Measurements from ENCODE around the gene CHKB.
"Not testable (repeated sequence)": the region's sequence is repeated elsewhere in the genome, so short reads cannot be mapped to it uniquely, and the experiment has no call there.

Gene CHKB

DNA sequence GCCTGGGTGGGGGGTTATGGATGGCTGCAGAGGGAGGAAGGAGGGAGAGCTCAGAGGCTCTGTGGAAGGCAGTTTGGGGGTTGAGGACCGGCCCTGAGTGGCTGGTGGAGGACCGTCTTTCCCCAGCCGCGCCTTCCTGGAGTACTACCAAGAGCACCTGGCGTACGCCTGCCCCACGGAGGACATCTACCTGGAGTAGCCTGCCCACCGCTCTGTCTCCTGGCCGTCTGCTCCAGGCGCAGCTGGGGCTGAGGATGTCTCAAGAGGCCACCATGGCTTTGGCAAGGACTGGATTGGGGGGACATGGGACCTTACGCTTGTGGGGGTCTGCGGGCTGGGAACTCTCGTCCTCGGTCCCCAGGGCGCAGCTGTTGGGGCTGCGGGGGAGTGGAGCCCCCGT lies 27.9 kb upstream of the CHKB start:
- no peak overlapping the region for H3K9ac ChIP-seq (ENCODE audit: insufficient read length, low read depth)
- H3K36me3 ChIP-seq (ENCODE audit: insufficient read depth, insufficient read length, low read length), result peaks cover 7% of the 10 kb centered on the region
- H3K9me3 ChIP-seq (ENCODE audit: insufficient read depth, low read length), result no peaks in the 10 kb centered on the region
- peaks cover 9% of the 10 kb centered on the region for H3K4me1 ChIP-seq (ENCODE audit: insufficient read depth, insufficient read length)
- DNase-seq (ENCODE audit: low read depth, low spot score), result no peak
- no peak overlapping the region for H3K4me3 ChIP-seq (ENCODE audit: insufficient read length, low read depth)
- peaks cover 5% of the 10 kb centered on the region for H3K27me3 ChIP-seq (ENCODE audit: insufficient read depth, insufficient read length)
- TF ChIP-seq SUZ12 (IDR thresholded peaks at IDR 0.05; ENCODE audit: extremely low read depth, insufficient read depth, insufficient read length) (no peak), YY1 (IDR thresholded peaks at IDR 0.05; ENCODE audit: insufficient read depth, insufficient read length) (no peak), ZNF274 (IDR thresholded peaks at IDR 0.05; ENCODE audit: low read depth, low read length) (no peak)

DNA sequence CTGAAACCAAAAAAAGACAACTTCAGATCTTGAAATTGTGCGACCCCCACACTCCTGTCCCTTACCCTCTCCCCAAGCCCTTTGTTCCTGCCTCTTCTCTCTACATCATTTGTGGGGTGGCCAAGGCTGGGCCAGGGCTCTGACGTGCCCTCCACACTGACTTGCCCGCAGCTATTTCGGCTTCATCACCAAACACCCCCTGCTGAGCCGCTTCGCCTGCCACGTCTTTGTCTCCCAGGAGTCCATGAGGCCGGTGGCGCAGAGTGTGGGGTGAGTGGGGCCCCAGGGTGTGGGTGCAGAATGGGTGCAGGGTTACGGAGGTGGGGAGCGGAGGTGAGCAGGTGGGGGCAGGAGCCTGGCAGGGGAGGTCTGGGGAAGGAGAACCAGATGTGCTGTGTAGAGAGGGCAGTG lies 27.4 kb upstream of the CHKB start:
- H3K4me3 ChIP-seq (ENCODE audit: insufficient read length, low read depth), result no peak overlapping the region
- no peak for TF ChIP-seq SUZ12 (IDR thresholded peaks at IDR 0.05; ENCODE audit: extremely low read depth, insufficient read depth, insufficient read length)
- peaks cover 9% of the 10 kb centered on the region for H3K4me1 ChIP-seq (ENCODE audit: insufficient read depth, insufficient read length)
- DNase-seq (ENCODE audit: low read depth, low spot score), result no peak
- no peak overlapping the region for H3K9ac ChIP-seq (ENCODE audit: insufficient read length, low read depth)
- no peaks in the 10 kb centered on the region for H3K9me3 ChIP-seq (ENCODE audit: insufficient read depth, low read length)
- peaks cover 5% of the 10 kb centered on the region for H3K27me3 ChIP-seq (ENCODE audit: insufficient read depth, insufficient read length)
- H3K36me3 ChIP-seq (ENCODE audit: insufficient read depth, insufficient read length, low read length), result peaks cover 11% of the 10 kb centered on the region

- DNase-seq (ENCODE audit: low read depth, low spot score), result no peak
- peaks cover 5% of the 10 kb centered on the region for H3K27me3 ChIP-seq (ENCODE audit: insufficient read depth, insufficient read length)
- H3K9ac ChIP-seq (ENCODE audit: insufficient read length, low read depth), result no peak overlapping the region
- H3K4me3 ChIP-seq (ENCODE audit: insufficient read length, low read depth), result no peak overlapping the region
- H3K36me3 ChIP-seq (ENCODE audit: insufficient read depth, insufficient read length, low read length), result peaks cover 15% of the 10 kb centered on the region
- H3K4me1 ChIP-seq (ENCODE audit: insufficient read depth, insufficient read length), result peaks cover 9% of the 10 kb centered on the region
- no peaks in the 10 kb centered on the region for H3K9me3 ChIP-seq (ENCODE audit: insufficient read depth, low read length)
- no peak for TF ChIP-seq SUZ12 (IDR thresholded peaks at IDR 0.05; ENCODE audit: extremely low read depth, insufficient read depth, insufficient read length)
- no peak for TF ChIP-seq ZNF274 (IDR thresholded peaks at IDR 0.05; ENCODE audit: low read depth, low read length)
- no peak for TF ChIP-seq YY1 (IDR thresholded peaks at IDR 0.05; ENCODE audit: insufficient read depth, insufficient read length)
Measured at GRCh38 chr22:50609599-50609998, 26.9 kb upstream of the CHKB start.

DNA sequence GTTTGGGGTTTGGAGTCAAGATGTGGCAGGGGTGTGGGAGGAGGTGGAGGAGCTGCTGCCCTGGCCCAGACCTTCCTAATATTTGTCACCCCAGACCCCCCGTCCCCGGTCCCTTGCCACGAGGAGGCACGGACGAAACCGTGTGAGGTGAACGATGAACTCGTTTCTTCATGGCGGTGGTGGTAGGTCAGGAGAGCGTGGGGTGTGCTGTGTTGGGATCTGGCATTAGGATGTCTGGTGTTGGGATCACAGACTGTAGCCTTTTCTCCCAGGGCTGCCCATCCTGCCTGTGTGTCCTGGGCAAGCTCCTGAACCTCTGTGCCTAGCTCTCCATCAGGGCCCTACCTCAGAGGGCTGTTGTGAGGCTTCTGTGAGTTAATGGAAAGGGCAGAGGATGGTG lies 26.3 kb upstream of the CHKB start:
- Histone ChIP-seq H3K4me1 (ENCODE audit: insufficient read depth, insufficient read length) (peaks cover 9% of the 10 kb centered on the region), H3K36me3 (ENCODE audit: insufficient read depth, insufficient read length, low read length) (peaks cover 17% of the 10 kb centered on the region), H3K27me3 (ENCODE audit: insufficient read depth, insufficient read length) (peaks cover 5% of the 10 kb centered on the region), H3K9ac (ENCODE audit: insufficient read length, low read depth) (no peak overlapping the region), H3K4me3 (ENCODE audit: insufficient read length, low read depth) (no peak overlapping the region), H3K9me3 (ENCODE audit: insufficient read depth, low read length) (no peaks in the 10 kb centered on the region)
- DNase-seq (ENCODE audit: low read depth, low spot score), result no peak
- TF ChIP-seq SUZ12 (IDR thresholded peaks at IDR 0.05; ENCODE audit: extremely low read depth, insufficient read depth, insufficient read length), result no peak

GRCh38 chr22:50608058-50608840 lies 25.6 kb upstream of the CHKB start:
- not testable (repeated sequence) for H3K4me3 ChIP-seq (ENCODE audit: insufficient read length, low read depth); H3K4me1 ChIP-seq (ENCODE audit: insufficient read depth, insufficient read length); H3K9me3 ChIP-seq (ENCODE audit: insufficient read depth, low read length); DNase-seq (ENCODE audit: low read depth, low spot score); H3K9ac ChIP-seq (ENCODE audit: insufficient read length, low read depth); H3K27me3 ChIP-seq (ENCODE audit: insufficient read depth, insufficient read length)
- peaks cover 17% of the 10 kb centered on the region for H3K36me3 ChIP-seq (ENCODE audit: insufficient read depth, insufficient read length, low read length)

- no peak for DNase-seq (ENCODE audit: low read depth, low spot score)
- Histone ChIP-seq H3K4me3 (ENCODE audit: insufficient read length, low read depth) (no peak overlapping the region), H3K9ac (ENCODE audit: insufficient read length, low read depth) (no peak overlapping the region), H3K27me3 (ENCODE audit: insufficient read depth, insufficient read length) (no peaks in the 10 kb centered on the region), H3K9me3 (ENCODE audit: insufficient read depth, low read length) (no peaks in the 10 kb centered on the region), H3K4me1 (ENCODE audit: insufficient read depth, insufficient read length) (peaks cover 7% of the 10 kb centered on the region), H3K36me3 (ENCODE audit: insufficient read depth, insufficient read length, low read length) (peaks cover 17% of the 10 kb centered on the region)
- TF ChIP-seq YY1 (IDR thresholded peaks at IDR 0.05; ENCODE audit: insufficient read depth, insufficient read length) (no peak), ZNF274 (IDR thresholded peaks at IDR 0.05; ENCODE audit: low read depth, low read length) (no peak), SUZ12 (IDR thresholded peaks at IDR 0.05; ENCODE audit: extremely low read depth, insufficient read depth, insufficient read length) (no peak)
Measured at GRCh38 chr22:50607659-50608020, 25.0 kb upstream of the CHKB start.

DNA sequence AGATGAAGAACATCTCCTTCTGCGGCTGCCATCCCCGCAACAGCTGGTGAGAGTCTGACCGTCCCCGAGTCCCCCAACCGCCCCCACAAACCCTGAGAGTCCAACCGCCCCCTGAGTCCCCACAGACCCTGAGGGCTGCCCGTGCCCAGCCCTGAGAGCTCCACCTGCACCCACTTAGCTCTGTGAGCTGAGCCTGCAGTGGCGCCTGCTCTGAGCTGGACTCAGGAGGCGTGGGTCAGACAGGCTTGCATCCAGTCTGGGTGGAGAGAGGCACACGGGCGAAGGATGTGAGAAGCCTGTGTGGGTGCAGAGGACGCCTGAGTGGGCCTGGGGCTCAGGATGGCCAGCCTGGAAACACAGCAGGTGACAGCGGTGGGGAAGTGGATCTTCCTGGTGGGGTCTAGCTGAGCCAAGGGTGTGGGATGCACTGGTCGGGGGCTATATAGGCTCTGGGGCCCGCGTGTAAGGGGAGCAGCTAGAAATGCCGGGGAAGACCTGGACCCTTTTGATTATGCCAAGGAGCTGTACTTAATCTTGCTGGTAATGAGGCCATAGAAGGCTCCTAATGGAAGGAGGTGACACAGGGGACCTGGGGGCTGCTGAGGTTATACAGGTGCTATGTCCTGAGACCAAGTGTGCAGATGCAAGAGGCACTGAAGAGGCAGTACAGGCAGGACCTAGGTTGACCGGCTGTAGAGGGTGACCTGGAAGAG lies 24.5 kb upstream of the CHKB start:
- no peak for DNase-seq (ENCODE audit: low read depth, low spot score)
- no peak overlapping the region for H3K4me3 ChIP-seq (ENCODE audit: insufficient read length, low read depth)
- peaks cover 17% of the 10 kb centered on the region for H3K36me3 ChIP-seq (ENCODE audit: insufficient read depth, insufficient read length, low read length)
- peaks cover 3% of the 10 kb centered on the region for H3K4me1 ChIP-seq (ENCODE audit: insufficient read depth, insufficient read length)
- TF ChIP-seq YY1 (IDR thresholded peaks at IDR 0.05; ENCODE audit: insufficient read depth, insufficient read length) (no peak), SUZ12 (IDR thresholded peaks at IDR 0.05; ENCODE audit: extremely low read depth, insufficient read depth, insufficient read length) (no peak), ZNF274 (IDR thresholded peaks at IDR 0.05; ENCODE audit: low read depth, low read length) (no peak)
- H3K9me3 ChIP-seq (ENCODE audit: insufficient read depth, low read length), result no peaks in the 10 kb centered on the region
- no peak overlapping the region for H3K9ac ChIP-seq (ENCODE audit: insufficient read length, low read depth)
- H3K27me3 ChIP-seq (ENCODE audit: insufficient read depth, insufficient read length), result no peaks in the 10 kb centered on the region
